Measurements from ENCODE around the gene CHST3. TPM values are rescaled to one million over a fixed set of nuclear protein-coding genes. Genes with fewer than 3 reads are reported as not detected.

CHST3 gene
- total and polyA plus RNA-seq, 4 donors: 2.2 to 13.7 (median 8.0) TPM

DNA sequence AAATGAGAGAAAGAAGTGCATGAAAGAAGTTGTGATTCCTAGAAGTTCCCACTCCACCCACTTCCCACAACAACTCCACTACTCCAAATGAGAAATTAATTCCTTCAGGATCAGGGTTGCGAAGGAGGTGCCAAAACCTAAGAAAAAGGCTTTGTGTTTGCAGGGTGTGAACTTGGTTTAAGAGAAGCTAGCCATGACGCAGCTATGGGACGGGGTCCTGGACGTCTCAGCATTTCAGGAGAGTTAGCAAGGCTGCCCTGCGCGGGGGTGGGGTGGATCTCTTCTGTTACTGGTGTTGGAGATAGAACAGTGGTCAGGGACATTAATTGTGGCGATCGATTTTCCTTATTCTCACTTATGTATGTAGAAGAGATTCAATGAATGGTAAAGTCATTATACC is 61.2 kb downstream of the CHST3 start:
- TF ChIP-seq CTCF (IDR thresholded peaks at IDR 0.05; ENCODE audit: control extremely low read depth, extremely low read depth): no peak
- WGBS, 2 donors: 91 to 92% methylated on average over 8 of the region's 8 CpGs

GRCh38 chr10:72025832-72026231 is 61.6 kb downstream of the CHST3 start:
- no peak for TF ChIP-seq CTCF (IDR thresholded peaks at IDR 0.05; ENCODE audit: control extremely low read depth, extremely low read depth)
- Histone ChIP-seq H3K9me3 (ENCODE audit: control insufficient read depth in 4 of 4, insufficient read depth in 3 of 4, low read length in 3 of 4) (no peaks in the 10 kb centered on the region), H3K4me3 (no peak overlapping the region), H3K27me3 (ENCODE audit: control insufficient read depth in 3 of 3, insufficient read depth in 3 of 3, low read length in 2 of 3) (no peaks in the 10 kb centered on the region), H3K4me1 (ENCODE audit: control insufficient read depth in 5 of 5, insufficient read depth in 5 of 5, low read length in 5 of 5) (peaks cover 0 to 29% (median 11%) of the 10 kb centered on the region in 5 donors), H3K36me3 (ENCODE audit: control insufficient read depth in 4 of 4, insufficient read depth in 4 of 4, low read length in 4 of 4) (no peaks in the 10 kb centered on the region), H3K9ac (ENCODE audit: insufficient read depth in 1 of 2, low read length in 2 of 2) (no peak overlapping the region), H3K27ac (ENCODE audit: low read depth in 1 of 2, low read length in 1 of 2) (no peak overlapping the region)
- WGBS, 2 donors: 72 to 81% methylated on average over 5 of the region's 5 CpGs
- ATAC-seq (ENCODE audit: insufficient read depth, low FRiP score) (no peak), DNase-seq (no peak)

More for the DNA sequence above, 61.2 kb downstream of the CHST3 start:
- H3K36me3 ChIP-seq (ENCODE audit: control insufficient read depth in 4 of 4, insufficient read depth in 4 of 4, low read length in 4 of 4): no peaks in the 10 kb centered on the region
- no peak overlapping the region for H3K27ac ChIP-seq (ENCODE audit: low read depth in 1 of 2, low read length in 1 of 2)
- H3K9ac ChIP-seq (ENCODE audit: insufficient read depth in 1 of 2, low read length in 2 of 2): no peak overlapping the region
- H3K27me3 ChIP-seq (ENCODE audit: control insufficient read depth in 3 of 3, insufficient read depth in 3 of 3, low read length in 2 of 3): no peaks in the 10 kb centered on the region
- ATAC-seq (ENCODE audit: insufficient read depth, low FRiP score) (no peak), DNase-seq (no peak)
- H3K4me1 ChIP-seq (ENCODE audit: control insufficient read depth in 5 of 5, insufficient read depth in 5 of 5, low read length in 5 of 5): peaks cover 0 to 27% (median 9%) of the 10 kb centered on the region in 5 donors
- H3K9me3 ChIP-seq (ENCODE audit: control insufficient read depth in 4 of 4, insufficient read depth in 3 of 4, low read length in 3 of 4): no peaks in the 10 kb centered on the region
- H3K4me3 ChIP-seq: no peak overlapping the region

DNA sequence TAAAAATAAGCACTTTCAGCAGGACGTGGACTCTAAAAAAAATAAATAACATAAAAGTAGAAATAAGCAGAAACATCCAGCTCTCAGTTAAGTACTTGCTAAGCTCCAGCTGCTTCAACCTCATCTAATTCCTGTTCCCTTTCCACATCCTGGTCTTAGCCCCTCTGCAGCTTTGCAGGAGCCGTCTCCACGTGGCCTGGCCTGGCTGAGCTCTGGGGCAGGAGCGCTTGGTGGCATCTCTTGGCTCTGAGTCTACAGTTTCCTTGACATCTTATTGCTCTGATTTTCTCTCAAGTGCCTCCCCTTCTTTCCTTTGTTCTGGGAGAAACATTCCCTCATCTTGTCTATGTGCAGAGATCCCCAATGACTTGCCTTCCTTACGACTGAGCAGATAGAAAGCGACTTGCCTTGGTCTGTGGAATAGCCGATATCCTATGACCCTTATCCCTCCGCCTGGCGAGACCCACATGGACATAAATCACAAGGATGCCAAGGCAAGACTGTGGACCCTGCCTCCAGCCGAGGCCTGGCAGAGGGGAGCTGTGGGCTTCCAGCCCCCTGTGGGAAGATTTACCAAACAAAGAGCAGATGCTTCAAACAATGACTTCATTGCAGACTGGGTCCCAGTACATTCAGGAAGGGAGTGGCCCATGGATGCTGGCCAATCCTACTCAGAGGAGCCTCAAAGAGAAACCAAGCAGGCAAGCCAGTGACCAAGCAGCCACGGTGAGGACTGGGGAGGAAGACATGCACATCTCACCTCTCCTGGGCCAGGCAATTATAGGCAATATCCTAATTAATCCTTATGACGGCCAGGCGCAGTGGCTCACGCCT is 62.3 kb downstream of the CHST3 start:
- no peak for TF ChIP-seq CTCF (IDR thresholded peaks at IDR 0.05; ENCODE audit: control extremely low read depth, extremely low read depth)
- no peak for ATAC-seq (ENCODE audit: insufficient read depth, low FRiP score)
- Histone ChIP-seq H3K4me3 (no peak overlapping the region), H3K9me3 (ENCODE audit: control insufficient read depth in 4 of 4, insufficient read depth in 3 of 4, low read length in 3 of 4) (no peaks in the 10 kb centered on the region), H3K4me1 (ENCODE audit: control insufficient read depth in 5 of 5, insufficient read depth in 5 of 5, low read length in 5 of 5) (peaks cover 0 to 28% (median 9%) of the 10 kb centered on the region in 5 donors), H3K27ac (ENCODE audit: low read depth in 1 of 2, low read length in 1 of 2) (no peak overlapping the region), H3K36me3 (ENCODE audit: control insufficient read depth in 4 of 4, insufficient read depth in 4 of 4, low read length in 4 of 4) (no peaks in the 10 kb centered on the region), H3K27me3 (ENCODE audit: control insufficient read depth in 3 of 3, insufficient read depth in 3 of 3, low read length in 2 of 3) (no peaks in the 10 kb centered on the region), H3K9ac (ENCODE audit: insufficient read depth in 1 of 2, low read length in 2 of 2) (no peak overlapping the region)
- WGBS, 2 donors: 73 to 90% methylated on average over 14 of the region's 14 CpGs
- DNase-seq: no peak

Data from lung (tissue), 12 donors.